Iris pigment epithelial cell (primary cell): Measurements from ENCODE around the gene BCR.

ENCODE experiments used
- DNase-seq: peaks from one replicate; pipeline ENCODE4 v3.0.0-alpha.2; 2011; ENCODE audit warnings: low read depth

Gene BCR

GRCh38 chr22:23231471-23232093, 51.3 kb downstream of the BCR start:
- no peak for DNase-seq

- no peak for DNase-seq
Observed at GRCh38 chr22:23232094-23232905, 52.0 kb downstream of the BCR start.

GRCh38 chr22:23233084-23233531, 52.8 kb downstream of the BCR start:
- no peak for DNase-seq

GRCh38 chr22:23233752-23234408, 53.6 kb downstream of the BCR start:
- DNase-seq: peak; percentile 31

- no peak for DNase-seq
Observed at GRCh38 chr22:23234409-23235161, 54.3 kb downstream of the BCR start.

- DNase-seq: no peak
Observed at GRCh38 chr22:23235425-23235824, 55.1 kb downstream of the BCR start.

GRCh38 chr22:23236026-23236425, 55.7 kb downstream of the BCR start:
- DNase-seq: no peak

- DNase-seq: no peak
Observed at GRCh38 chr22:23236440-23237184, 56.3 kb downstream of the BCR start.

- peak; percentile 36 for DNase-seq
Observed at GRCh38 chr22:23237201-23237798, 57.0 kb downstream of the BCR start.

- no peak for DNase-seq
Observed at GRCh38 chr22:23237841-23238240, 57.5 kb downstream of the BCR start.

GRCh38 chr22:23238707-23239106, 58.4 kb downstream of the BCR start:
- DNase-seq: no peak

GRCh38 chr22:23239429-23239828, 59.1 kb downstream of the BCR start:
- DNase-seq: no peak

GRCh38 chr22:23240639-23241389, 60.5 kb downstream of the BCR start:
- no peak for DNase-seq

- no peak for DNase-seq
Observed at GRCh38 chr22:23241562-23242472, 61.5 kb downstream of the BCR start.

GRCh38 chr22:23242473-23243001, 62.2 kb downstream of the BCR start:
- DNase-seq: peak; percentile 60

GRCh38 chr22:23243006-23243573, 62.8 kb downstream of the BCR start:
- no peak for DNase-seq

- DNase-seq: no peak
Observed at GRCh38 chr22:23243859-23244689, 63.8 kb downstream of the BCR start.

- no peak for DNase-seq
Observed at GRCh38 chr22:23244690-23245044, 64.4 kb downstream of the BCR start.
